ENCODE results near the gene ATP5MC3.

- TF ChIP-seq CTCF (conservative IDR thresholded peaks at IDR 0.05; ENCODE audit: low read depth, low read length) (peak; percentile 44), EZH2 (IDR thresholded peaks at IDR 0.05; ENCODE audit: borderline replicate concordance, low read depth, low read length, poor library complexity, severe bottlenecking) (no peak)
Observed at GRCh38 chr2:175187378-175187777, 5.9 kb upstream of the ATP5MC3 start.

All from A673 (cell line).